Measurements from ENCODE around the gene PPFIBP2. TPM values are rescaled to one million over a fixed set of nuclear protein-coding genes. Genes with fewer than 3 reads are reported as not detected.

The PPFIBP2 gene
- 104 TPM for total RNA-seq

GRCh38 chr11:7513234-7514098, at the start of gene PPFIBP2:
PPFIBP2 (plus strand) TSS chr11:7513999; CDS start chr11:7549476, 35,477 bp downstream.
- peak; percentile 84 for DNase-seq (ENCODE audit: low spot score)

DNA sequence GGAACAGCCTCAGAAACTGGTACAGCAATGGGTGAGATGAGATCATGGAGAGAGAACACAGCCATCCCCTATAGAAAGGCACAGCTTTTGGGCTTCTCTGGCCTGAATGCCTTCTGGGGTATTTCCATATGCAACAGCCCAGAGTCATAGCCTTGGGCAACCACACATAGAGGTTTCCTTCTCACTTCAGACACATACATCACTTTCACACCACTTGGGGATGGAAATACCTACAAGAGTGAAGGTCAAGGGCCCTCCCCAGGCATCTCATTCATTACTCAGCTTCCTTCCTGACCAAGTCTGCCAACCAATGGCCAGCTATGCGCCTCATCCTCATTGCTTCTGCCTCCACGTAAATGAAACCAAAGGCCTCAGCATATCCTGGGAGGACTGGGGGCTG, 46.1 kb upstream of the PPFIBP2 start:
- no peak for DNase-seq (ENCODE audit: low spot score)

- DNase-seq (ENCODE audit: low spot score): no peak
These were observed 44.4 kb upstream of the PPFIBP2 start for GRCh38 chr11:7469351-7469865.

DNA sequence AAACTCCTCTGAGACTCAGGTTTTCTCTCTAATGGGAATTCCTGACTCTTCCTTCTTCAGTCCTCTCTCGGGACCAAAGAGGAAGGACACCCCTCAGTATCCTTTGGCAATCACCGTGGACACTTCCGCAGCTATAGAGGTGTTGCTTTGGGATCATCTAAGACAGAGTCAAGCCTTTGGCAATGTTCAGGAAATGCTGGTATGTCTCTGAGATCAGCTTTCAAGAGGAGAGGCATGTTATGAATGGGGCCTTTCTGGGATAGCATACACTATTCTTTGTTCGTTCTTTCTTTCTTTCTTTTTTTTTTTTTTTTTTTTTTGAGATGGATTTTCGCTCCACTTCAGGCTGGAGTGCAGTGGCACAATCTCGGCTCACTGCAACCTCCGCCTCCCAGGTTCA, 42.7 kb upstream of the PPFIBP2 start:
- DNase-seq (ENCODE audit: low spot score): no peak

- DNase-seq (ENCODE audit: low spot score): no peak
These were observed 40.1 kb upstream of the PPFIBP2 start for GRCh38 chr11:7473717-7474116.

GRCh38 chr11:7480113-7480512, 33.7 kb upstream of the PPFIBP2 start:
- DNase-seq (ENCODE audit: low spot score): peak; percentile 56

GRCh38 chr11:7484131-7484530, 29.7 kb upstream of the PPFIBP2 start:
- DNase-seq (ENCODE audit: low spot score): no peak

DNA sequence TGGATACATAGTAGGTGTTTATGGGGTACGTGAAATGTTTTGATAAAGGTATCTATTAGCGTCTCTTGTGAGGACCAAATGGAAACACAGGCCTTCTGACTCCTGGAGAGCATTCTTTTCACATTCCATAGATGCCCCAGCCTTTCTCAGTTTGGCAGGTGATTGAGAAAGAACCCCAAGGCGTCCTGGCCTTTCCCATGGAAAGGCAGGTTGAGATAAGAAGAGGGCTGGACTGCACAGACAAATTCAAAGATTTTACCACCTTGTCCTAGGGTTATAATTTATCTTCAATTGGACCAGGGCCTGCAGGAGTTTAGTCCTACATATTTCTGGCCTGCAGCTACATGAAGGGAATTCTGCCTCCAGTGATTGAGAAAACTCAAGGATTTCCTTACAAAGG, 29.2 kb upstream of the PPFIBP2 start:
- DNase-seq (ENCODE audit: low spot score): no peak

GRCh38 chr11:7485186-7486097, 28.4 kb upstream of the PPFIBP2 start, which contains the start of gene OLFML1:
OLFML1 (plus strand) TSS chr11:7485506; CDS start chr11:7485876, 370 bp downstream.
- DNase-seq (ENCODE audit: low spot score): no peak

DNA sequence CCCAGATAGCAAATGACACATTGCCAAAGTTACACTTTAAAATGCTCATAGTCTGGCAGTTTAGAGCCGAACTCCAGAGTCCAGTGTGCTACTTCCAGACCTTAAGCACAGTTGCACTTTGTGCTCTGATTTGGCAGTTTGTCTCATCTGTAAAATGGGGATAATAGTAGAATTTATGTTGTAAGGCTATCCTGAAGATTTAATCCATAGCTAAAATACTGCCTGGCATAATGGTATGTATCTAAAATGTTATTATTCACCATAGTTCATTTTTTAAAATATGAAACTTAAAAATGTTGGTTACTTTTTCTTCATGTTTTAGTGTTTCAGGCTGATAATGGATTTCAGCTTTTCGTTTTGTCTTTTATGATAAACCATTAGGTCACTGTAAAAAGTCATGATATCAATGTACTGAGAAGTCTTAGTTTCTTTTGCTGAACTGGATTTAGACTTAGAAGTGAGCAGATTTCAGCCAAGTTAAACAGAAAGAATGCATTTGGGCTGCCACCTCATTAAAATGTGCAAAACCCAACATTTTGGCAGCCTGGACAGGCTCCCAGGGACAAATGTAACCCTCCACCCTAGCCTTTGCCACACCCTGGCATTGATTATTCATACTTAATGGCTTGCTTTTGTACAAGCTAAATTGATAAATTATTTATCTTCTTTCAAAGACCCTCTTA, 27.6 kb upstream of the PPFIBP2 start:
- DNase-seq (ENCODE audit: low spot score): no peak

DNA sequence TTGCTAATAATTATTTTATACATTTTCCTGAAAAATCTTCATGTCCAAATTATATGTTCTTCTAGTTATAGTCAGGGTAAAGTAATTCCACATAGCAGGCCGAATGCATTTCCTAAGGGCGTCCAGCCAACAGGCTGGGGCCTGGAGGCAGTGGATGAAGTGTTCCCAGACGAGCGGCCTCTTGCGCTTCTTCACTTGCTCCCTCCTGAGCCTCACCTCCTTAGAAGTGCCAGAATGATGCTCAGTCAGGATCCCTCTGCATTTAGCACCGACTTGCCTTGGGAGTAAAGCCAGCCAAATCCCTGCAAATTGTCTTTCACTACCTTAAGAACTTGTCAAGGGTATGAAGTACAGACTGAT, 27.0 kb upstream of the PPFIBP2 start:
- DNase-seq (ENCODE audit: low spot score): no peak

DNA sequence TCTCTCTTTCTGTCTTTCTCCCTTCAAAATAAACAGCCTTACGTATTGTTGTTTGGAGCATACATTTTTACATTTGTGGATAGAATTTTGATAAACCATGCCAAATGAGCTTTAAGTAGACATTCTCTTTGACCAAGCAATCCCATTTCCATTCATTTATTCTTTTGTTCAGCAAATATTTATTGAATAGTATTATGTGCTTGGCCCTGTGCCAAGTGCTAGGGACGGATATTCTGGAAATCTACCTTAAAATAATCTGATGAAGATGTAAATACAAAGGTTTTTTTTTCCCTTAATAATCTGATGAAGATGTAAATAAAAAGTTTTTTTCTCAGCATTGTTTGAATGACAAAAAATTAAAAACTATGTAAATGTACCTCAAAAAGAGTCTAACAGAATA, 26.4 kb upstream of the PPFIBP2 start:
- DNase-seq (ENCODE audit: low spot score): no peak

DNA sequence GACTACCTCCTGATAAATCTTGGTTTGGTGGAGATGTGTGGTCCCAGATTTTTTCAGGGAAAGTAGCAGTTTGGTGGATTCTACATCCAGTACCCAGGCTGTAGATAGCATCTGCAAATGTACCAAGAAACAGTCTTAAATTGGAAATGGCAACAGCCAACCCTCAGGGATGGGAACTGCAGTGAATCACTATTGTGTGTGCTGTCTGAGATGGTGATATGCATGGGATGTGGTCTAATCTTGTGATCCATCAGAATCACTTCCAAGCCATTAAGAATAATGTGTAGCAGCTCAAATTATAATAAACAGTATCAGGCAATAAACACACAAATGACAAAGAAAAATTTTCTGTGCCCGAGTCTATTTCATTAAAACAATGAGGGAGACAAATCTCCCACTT, 25.1 kb upstream of the PPFIBP2 start:
- DNase-seq (ENCODE audit: low spot score): no peak

DNA sequence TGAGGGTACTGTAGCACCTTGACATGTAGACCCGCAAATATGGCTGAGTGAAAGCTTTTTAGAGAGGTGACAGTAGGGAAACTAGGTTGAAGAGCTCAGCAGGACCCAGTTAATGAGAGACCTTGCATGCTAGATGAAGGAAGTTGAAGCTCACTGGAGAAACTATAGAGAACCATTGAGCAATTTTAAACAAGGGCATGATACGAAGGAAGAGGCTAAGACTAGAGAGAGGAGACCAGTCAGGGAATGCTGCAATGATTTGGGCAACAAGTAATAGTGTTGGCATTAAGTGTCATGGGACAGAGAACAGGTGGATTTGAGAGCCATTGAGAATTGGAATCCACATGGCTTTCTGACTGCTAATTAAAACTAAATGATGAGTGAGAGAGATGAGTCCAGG, 24.4 kb upstream of the PPFIBP2 start:
- no peak for DNase-seq (ENCODE audit: low spot score)

GRCh38 chr11:7490054-7490453, 23.7 kb upstream of the PPFIBP2 start:
- no peak for DNase-seq (ENCODE audit: low spot score)

DNA sequence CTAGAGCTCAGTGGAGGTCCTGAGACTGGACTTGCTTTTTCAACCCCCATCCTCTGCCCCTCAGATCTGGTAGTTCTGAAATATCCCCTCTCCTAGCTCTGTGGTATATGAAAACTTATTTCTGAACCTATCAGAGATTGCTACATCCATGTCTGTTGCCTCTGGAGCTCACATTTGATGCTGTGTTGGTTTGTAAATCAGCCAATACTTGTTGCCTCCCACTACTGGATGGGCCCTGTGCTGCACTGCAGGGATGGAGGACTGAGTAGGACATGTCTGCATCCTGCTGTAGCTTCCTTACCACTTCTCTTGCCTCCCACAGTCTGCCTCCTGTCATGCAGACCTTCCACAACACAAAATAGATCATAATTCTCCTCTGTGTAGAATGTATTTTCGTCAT, 23.3 kb upstream of the PPFIBP2 start:
- no peak for DNase-seq (ENCODE audit: low spot score)

- DNase-seq (ENCODE audit: low spot score): no peak
These were observed 21.5 kb upstream of the PPFIBP2 start for GRCh38 chr11:7492253-7492652.

- no peak for DNase-seq (ENCODE audit: low spot score)
These were observed 20.1 kb upstream of the PPFIBP2 start for GRCh38 chr11:7493670-7494069.

GRCh38 chr11:7494086-7494745, 19.6 kb upstream of the PPFIBP2 start:
- no peak for DNase-seq (ENCODE audit: low spot score)

DNA sequence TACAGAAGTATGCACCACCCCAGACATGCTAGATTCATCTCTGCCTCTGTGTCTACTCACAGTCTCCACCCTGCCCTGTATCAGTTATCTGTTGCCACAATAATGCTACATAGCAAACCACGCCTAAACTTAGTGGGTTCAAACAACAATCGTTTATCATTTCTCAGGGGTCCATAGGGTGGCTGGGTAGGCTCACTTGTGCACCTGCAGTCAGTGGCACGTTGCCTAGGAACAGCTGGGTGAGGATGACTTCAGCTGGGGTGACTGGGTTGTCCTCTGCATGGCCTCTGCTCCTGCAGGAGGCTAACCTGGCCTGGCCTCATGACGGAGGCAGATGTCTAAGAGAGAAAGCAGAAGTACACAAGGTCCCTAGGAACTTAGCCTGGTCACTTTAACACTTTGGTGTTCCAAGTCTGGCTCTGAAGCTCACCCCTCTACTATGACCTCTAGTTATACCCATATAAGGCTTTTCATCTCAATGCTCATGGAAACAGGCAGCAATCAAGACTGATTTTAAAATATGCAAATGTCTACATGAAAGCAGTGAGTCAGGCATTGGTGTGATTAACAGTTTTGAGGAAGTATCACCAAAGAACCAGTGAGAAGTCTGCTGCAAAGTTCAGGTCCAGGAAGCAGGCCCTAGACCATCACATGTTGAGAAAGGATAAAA, 17.8 kb upstream of the PPFIBP2 start:
- no peak for DNase-seq (ENCODE audit: low spot score)

DNA sequence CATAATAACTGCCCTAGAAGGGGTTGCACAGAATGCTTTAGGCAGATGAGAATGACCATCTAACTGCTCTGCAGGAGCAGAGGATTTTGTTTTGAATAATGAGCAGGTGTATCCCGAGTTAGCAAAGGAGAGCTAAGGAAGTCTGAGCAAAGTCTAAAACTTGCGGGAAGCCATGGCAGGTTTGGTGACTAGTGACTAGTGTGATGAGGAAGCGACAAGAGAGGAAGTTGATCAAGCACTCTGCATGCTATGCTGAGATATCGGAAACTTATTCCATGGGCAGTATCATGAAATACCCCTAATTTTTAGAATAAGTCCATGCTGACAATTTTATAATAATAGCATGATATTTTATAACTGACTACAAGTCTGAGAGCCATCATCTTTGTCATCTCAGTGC, 15.6 kb upstream of the PPFIBP2 start:
- DNase-seq (ENCODE audit: low spot score): no peak

Measured in mucosa of gallbladder (tissue), 1 donor.